Activated CD4-positive, alpha-beta T cell treated with anti-CD3 and anti-CD28 coated beads for 24 hours (primary cell): ENCODE data around the gene THAP10.
"Not testable (repeated sequence)": the region's sequence is repeated elsewhere in the genome, so short reads cannot be mapped to it uniquely, and the experiment has no call there.

Experiments
- DNase-seq, 2 donors: peaks; one replicate each; pipeline ENCODE4 v3.0.0-alpha.2; 2020; ENCODE audit warnings: low read depth in 2 of 2

The THAP10 gene

GRCh38 chr15:70876683-70877082 is 15.6 kb downstream of the THAP10 start:
- DNase-seq = no peak

- no peak for DNase-seq
Measured at GRCh38 chr15:70876011-70876410, 16.2 kb downstream of the THAP10 start.

GRCh38 chr15:70875001-70875782 is 17.0 kb downstream of the THAP10 start:
- no peak for DNase-seq

GRCh38 chr15:70873232-70874054 is 18.8 kb downstream of the THAP10 start:
- DNase-seq = no peak

GRCh38 chr15:70871490-70871889 is 20.7 kb downstream of the THAP10 start:
- DNase-seq = not testable (repeated sequence)

- no peak for DNase-seq
Measured at GRCh38 chr15:70870051-70870450, 22.2 kb downstream of the THAP10 start.

GRCh38 chr15:70869346-70869745 is 22.9 kb downstream of the THAP10 start:
- DNase-seq = no peak

GRCh38 chr15:70867911-70868467 is 24.2 kb downstream of the THAP10 start:
- no peak for DNase-seq

- no peak for DNase-seq
Measured at GRCh38 chr15:70866982-70867641, 25.1 kb downstream of the THAP10 start.

- no peak for DNase-seq
Measured at GRCh38 chr15:70863450-70864218, 28.6 kb downstream of the THAP10 start.

GRCh38 chr15:70859998-70860397 is 32.2 kb downstream of the THAP10 start:
- no peak for DNase-seq

GRCh38 chr15:70859322-70859908 is 32.8 kb downstream of the THAP10 start:
- DNase-seq = no peak

GRCh38 chr15:70858614-70859321 is 33.5 kb downstream of the THAP10 start:
- not testable (repeated sequence) for DNase-seq

GRCh38 chr15:70857562-70858285 is 34.5 kb downstream of the THAP10 start:
- DNase-seq = no peak

GRCh38 chr15:70856884-70857561 is 35.2 kb downstream of the THAP10 start:
- DNase-seq = no peak

GRCh38 chr15:70856177-70856883 is 35.9 kb downstream of the THAP10 start:
- no peak for DNase-seq

- DNase-seq = no peak
Measured at GRCh38 chr15:70855764-70856163, 36.5 kb downstream of the THAP10 start.

- DNase-seq = no peak
Measured at GRCh38 chr15:70854666-70854976, 37.6 kb downstream of the THAP10 start.
